Ishikawa (cell line): ENCODE measurements around the gene ZNF48.

ENCODE experiments used
- CEBPB ChIP-seq: IDR thresholded peaks from 2 replicates; pipeline ENCODE4 v1.6.1; 2012
- CREB1 ChIP-seq: IDR thresholded peaks from 2 replicates; pipeline ENCODE4 v1.6.1; 2012; ENCODE audit warnings: low read depth
- EGR1 ChIP-seq: IDR thresholded peaks from 2 replicates; pipeline ENCODE4 v1.6.1; 2012
- EP300 ChIP-seq: IDR thresholded peaks from 2 replicates; pipeline ENCODE4 v1.6.1; 2012; ENCODE audit warnings: borderline replicate concordance
- FOXM1 ChIP-seq: IDR thresholded peaks from 2 replicates; pipeline ENCODE4 v1.6.1; 2012; ENCODE audit warnings: low read depth, borderline replicate concordance
- NFIC ChIP-seq: IDR thresholded peaks from 2 replicates; pipeline ENCODE4 v1.6.1; 2012
- RAD21 ChIP-seq: IDR thresholded peaks from 2 replicates; pipeline ENCODE4 v1.6.1; 2012; ENCODE audit warnings: low read depth
- TAF1 ChIP-seq: IDR thresholded peaks from 2 replicates; pipeline ENCODE4 v1.6.1; 2012; ENCODE audit warnings: low read depth, mild to moderate bottlenecking
- TCF12 ChIP-seq: IDR thresholded peaks from 2 replicates; pipeline ENCODE4 v1.6.1; 2012; ENCODE audit warnings: low read depth
- TEAD4 ChIP-seq: IDR thresholded peaks from 2 replicates; pipeline ENCODE4 v1.6.1; 2012
- YY1 ChIP-seq: IDR thresholded peaks from 2 replicates; pipeline ENCODE4 v1.6.1; 2012; ENCODE audit warnings: low read depth
- ZBTB7A ChIP-seq: IDR thresholded peaks from 2 replicates; pipeline ENCODE4 v1.6.1; 2012; ENCODE audit warnings: low read depth
- TF ChIP-seq, protein P1 (sequence below): IDR thresholded peaks from 2 replicates; pipeline ENCODE4 v1.6.1; 2012; ENCODE audit warnings: low read depth, mild to moderate bottlenecking
- TF ChIP-seq, protein P2 (sequence below): IDR thresholded peaks from 2 replicates; pipeline ENCODE4 v1.6.1; 2012
- TF ChIP-seq, protein P3 (sequence below): IDR thresholded peaks from 2 replicates; pipeline ENCODE4 v1.6.1; 2012

The ZNF48 gene

DNA sequence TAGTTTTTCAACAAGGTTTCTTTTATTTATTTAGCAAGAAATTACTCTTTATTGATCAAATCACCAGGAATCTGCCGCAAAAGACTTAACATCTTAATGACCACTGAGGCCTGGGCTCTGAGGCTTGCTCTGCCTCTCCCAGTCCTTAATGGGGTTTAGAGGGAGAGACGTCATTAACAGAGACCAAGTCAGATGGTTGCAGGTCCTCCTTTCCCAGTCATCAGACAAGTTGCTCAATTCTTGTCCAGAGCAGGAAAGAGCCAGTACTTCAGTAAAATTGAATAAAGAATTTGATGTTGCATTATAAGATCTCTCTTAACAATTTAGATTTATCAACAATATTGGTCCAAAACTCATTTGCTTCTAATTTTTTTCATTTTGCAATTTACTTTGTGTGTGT lies 48.4 kb downstream of the ZNF48 start:
- TF ChIP-seq CEBPB: no peak
- TF ChIP-seq, protein P1, sequence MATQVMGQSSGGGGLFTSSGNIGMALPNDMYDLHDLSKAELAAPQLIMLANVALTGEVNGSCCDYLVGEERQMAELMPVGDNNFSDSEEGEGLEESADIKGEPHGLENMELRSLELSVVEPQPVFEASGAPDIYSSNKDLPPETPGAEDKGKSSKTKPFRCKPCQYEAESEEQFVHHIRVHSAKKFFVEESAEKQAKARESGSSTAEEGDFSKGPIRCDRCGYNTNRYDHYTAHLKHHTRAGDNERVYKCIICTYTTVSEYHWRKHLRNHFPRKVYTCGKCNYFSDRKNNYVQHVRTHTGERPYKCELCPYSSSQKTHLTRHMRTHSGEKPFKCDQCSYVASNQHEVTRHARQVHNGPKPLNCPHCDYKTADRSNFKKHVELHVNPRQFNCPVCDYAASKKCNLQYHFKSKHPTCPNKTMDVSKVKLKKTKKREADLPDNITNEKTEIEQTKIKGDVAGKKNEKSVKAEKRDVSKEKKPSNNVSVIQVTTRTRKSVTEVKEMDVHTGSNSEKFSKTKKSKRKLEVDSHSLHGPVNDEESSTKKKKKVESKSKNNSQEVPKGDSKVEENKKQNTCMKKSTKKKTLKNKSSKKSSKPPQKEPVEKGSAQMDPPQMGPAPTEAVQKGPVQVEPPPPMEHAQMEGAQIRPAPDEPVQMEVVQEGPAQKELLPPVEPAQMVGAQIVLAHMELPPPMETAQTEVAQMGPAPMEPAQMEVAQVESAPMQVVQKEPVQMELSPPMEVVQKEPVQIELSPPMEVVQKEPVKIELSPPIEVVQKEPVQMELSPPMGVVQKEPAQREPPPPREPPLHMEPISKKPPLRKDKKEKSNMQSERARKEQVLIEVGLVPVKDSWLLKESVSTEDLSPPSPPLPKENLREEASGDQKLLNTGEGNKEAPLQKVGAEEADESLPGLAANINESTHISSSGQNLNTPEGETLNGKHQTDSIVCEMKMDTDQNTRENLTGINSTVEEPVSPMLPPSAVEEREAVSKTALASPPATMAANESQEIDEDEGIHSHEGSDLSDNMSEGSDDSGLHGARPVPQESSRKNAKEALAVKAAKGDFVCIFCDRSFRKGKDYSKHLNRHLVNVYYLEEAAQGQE: no peak
- no peak for TF ChIP-seq YY1
- TF ChIP-seq TEAD4: no peak
- no peak for TF ChIP-seq TAF1

DNA sequence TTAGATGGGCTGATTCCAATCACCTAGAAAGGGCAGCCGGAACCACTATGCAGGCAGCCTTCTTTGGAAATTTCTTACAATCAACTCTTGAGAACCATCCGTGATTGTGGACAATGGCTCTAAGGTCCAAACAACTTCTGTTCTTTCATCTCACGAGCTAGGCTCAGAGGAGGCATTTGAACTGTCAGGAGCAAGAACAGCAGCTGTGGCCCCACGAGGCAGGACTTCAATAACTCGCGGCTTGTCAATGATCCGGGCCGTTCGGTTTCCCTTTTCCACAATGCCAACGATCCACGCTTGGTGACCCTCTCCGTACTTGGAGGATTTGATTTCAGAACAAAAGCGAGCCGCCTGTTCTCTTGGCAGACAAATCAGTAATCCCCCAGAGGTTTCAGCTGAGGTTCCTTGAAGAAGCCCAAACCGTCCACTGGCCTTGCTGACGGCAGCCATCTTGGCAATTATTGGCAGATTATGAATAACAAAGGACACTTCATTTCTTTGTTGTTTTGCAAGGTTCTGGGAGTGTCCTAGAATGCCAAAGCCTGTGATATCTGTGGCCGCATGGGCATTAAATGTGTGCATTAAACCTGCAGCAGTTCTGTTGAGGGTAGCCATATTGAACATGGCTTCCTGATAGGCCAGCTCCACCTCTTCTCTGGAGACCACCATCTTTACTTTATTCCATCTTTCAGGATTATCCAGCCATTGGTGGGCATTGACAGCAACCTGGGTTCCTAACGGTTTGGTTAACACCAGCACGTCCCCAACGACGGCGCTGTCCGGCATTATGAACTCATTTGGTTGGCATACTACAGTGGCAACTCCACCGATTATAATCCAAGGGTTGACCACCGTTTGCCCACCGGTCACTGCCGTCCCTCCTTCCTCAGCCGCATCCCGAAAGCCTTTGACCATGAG lies 49.3 kb downstream of the ZNF48 start:
- no peak for TF ChIP-seq TEAD4
- no peak for TF ChIP-seq FOXM1
- TF ChIP-seq, protein P2, sequence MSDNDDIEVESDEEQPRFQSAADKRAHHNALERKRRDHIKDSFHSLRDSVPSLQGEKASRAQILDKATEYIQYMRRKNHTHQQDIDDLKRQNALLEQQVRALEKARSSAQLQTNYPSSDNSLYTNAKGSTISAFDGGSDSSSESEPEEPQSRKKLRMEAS: no peak
- TF ChIP-seq EP300: no peak
- no peak for TF ChIP-seq ZBTB7A
- no peak for TF ChIP-seq TAF1
- no peak for TF ChIP-seq CEBPB
- TF ChIP-seq YY1: no peak
- TF ChIP-seq TCF12: no peak
- TF ChIP-seq, protein P1: no peak
- TF ChIP-seq RAD21: no peak
- no peak for TF ChIP-seq CREB1
- TF ChIP-seq NFIC: no peak
- TF ChIP-seq, protein P3, sequence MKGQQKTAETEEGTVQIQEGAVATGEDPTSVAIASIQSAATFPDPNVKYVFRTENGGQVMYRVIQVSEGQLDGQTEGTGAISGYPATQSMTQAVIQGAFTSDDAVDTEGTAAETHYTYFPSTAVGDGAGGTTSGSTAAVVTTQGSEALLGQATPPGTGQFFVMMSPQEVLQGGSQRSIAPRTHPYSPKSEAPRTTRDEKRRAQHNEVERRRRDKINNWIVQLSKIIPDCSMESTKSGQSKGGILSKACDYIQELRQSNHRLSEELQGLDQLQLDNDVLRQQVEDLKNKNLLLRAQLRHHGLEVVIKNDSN: no peak
- TF ChIP-seq EGR1: no peak

DNA sequence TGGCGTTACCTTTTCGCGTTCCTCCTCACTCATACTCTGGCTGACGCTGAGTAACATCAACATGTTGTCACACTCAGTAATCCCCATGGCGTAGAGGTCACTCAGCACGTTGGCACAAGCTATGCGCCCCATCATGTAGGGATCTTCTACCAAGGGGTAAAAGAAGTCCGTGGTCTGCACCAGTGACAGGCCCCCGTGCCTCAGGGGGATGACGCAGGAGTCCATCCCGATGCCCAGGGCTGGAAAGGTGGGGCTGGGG lies 49.9 kb downstream of the ZNF48 start:
- TF ChIP-seq ZBTB7A: no peak
- TF ChIP-seq, protein P2: no peak
- TF ChIP-seq TAF1: no peak

DNA sequence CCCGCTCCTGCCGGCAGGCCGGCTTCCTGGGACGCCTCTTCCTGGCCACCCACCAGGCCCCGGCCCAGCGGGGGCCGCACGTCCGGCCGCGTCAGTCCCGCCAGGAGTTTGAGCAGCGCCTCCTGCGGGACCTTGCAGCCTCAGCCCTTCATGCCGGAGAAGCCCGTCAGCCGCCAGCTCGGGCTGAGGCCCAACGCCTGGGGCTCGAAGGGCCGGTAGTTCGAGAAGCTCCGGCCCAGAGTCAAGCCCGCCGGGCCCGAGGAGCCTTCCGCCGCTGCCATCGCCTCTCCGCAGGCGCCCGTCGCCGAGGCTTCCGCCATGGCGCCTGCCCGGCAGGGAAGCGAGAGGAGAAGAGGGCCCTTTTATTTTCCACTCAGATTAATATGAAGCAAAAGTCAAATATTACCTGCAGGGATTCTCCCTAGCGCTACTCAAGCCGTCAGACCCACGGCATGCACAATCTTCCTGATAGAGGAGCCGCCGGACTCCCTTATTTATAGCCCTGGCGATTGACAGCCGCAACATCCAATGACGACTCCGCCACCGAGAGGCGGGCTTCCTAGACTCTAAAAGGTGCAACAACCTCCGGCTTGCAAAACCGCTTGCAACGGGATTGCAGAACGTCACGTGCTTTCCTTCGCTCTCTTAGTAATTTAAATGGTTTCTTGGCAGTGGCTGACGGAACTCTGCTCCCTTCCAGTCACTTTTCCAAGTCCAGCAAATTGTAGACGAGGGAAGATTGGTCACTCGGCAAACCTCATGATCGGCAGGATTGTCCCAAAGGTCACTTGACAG lies 50.4 kb downstream of the ZNF48 start, which contains the start of gene SEPHS2:
TSS of gene SEPHS2 (minus strand) at position 467 of the 795 bp plus-strand sequence. CDS start at position 320, 147 bp downstream.
- peak; percentile 14; the same call in 1 of the 2 replicates for TF ChIP-seq CREB1
- peak; percentile 80 for TF ChIP-seq CEBPB
- TF ChIP-seq FOXM1: no peak
- TF ChIP-seq, protein P2: peak; percentile 98
- TF ChIP-seq ZBTB7A: no peak
- TF ChIP-seq YY1: peak; percentile 40; the same call in 1 of the 2 replicates
- TF ChIP-seq TCF12: peak; percentile 45
- TF ChIP-seq EP300: no peak
- TF ChIP-seq, protein P1: no peak
- no peak for TF ChIP-seq NFIC
- TF ChIP-seq, protein P3: peak; percentile 90
- TF ChIP-seq TAF1: peak; percentile 72; the same call in 1 of the 2 replicates
- peak; percentile 14; the same call in 1 of the 2 replicates for TF ChIP-seq TEAD4
- no peak for TF ChIP-seq EGR1
- TF ChIP-seq RAD21: no peak
